NCI-H510A (cell line): Measurements from ENCODE around the gene PTGR2.
"Not testable (repeated sequence)": the region's sequence is repeated elsewhere in the genome, so short reads cannot be mapped to it uniquely, and the experiment has no call there.

Experiments
- DNase-seq: peaks from one replicate; lab custom pipeline; 2025; lab: John Stamatoyannopoulos, UW

Gene PTGR2

GRCh38 chr14:73833034-73833433 lies 18.6 kb upstream of the PTGR2 start:
- DNase-seq: no peak

- DNase-seq: no peak
Observed at GRCh38 chr14:73833530-73834260, 17.9 kb upstream of the PTGR2 start.

- DNase-seq: no peak
Observed at GRCh38 chr14:73834261-73834625, 17.4 kb upstream of the PTGR2 start.

GRCh38 chr14:73838293-73839034 lies 13.2 kb upstream of the PTGR2 start:
- not testable (repeated sequence) for DNase-seq

- no peak for DNase-seq
Observed at GRCh38 chr14:73842201-73842600, 9.4 kb upstream of the PTGR2 start.

GRCh38 chr14:73842851-73843250 lies 8.8 kb upstream of the PTGR2 start:
- DNase-seq: no peak

- DNase-seq: no peak
Observed at GRCh38 chr14:73843296-73843695, 8.3 kb upstream of the PTGR2 start.

- no peak for DNase-seq
Observed at GRCh38 chr14:73846947-73847346, 4.7 kb upstream of the PTGR2 start.

- no peak for DNase-seq
Observed at GRCh38 chr14:73851000-73851399, 631 bp upstream of the PTGR2 start.

- DNase-seq: no peak
Observed at GRCh38 chr14:73859145-73859544, 7.5 kb downstream of the PTGR2 start.

GRCh38 chr14:73861073-73861472 lies 9.4 kb downstream of the PTGR2 start:
- DNase-seq: no peak

- no peak for DNase-seq
Observed at GRCh38 chr14:73862480-73862879, 10.8 kb downstream of the PTGR2 start.

GRCh38 chr14:73863209-73863608 lies 11.6 kb downstream of the PTGR2 start:
- no peak for DNase-seq

- no peak for DNase-seq
Observed at GRCh38 chr14:73865534-73866113, 14.0 kb downstream of the PTGR2 start.

GRCh38 chr14:73869754-73870153 lies 18.1 kb downstream of the PTGR2 start:
- not testable (repeated sequence) for DNase-seq

GRCh38 chr14:73870525-73871235 lies 19.0 kb downstream of the PTGR2 start:
- no peak for DNase-seq

GRCh38 chr14:73873660-73874059 lies 22.0 kb downstream of the PTGR2 start:
- DNase-seq: no peak

- DNase-seq: no peak
Observed at GRCh38 chr14:73877790-73878189, 26.2 kb downstream of the PTGR2 start.

GRCh38 chr14:73878436-73878835 lies 26.8 kb downstream of the PTGR2 start:
- DNase-seq: no peak

- no peak for DNase-seq
Observed at GRCh38 chr14:73879027-73879426, 27.4 kb downstream of the PTGR2 start.

- no peak for DNase-seq
Observed at GRCh38 chr14:73884438-73885190, 33.0 kb downstream of the PTGR2 start.
